ENCODE data around the gene RASGRF1.

- TF ChIP-seq CEBPB (IDR thresholded peaks at IDR 0.05) (no peak), TAF1 (IDR thresholded peaks at IDR 0.05; ENCODE audit: low read depth) (no peak)
These were observed 113.9 kb downstream of the RASGRF1 start for GRCh38 chr15:78976691-78977090.
